HepG2 (cell line): Measurements from ENCODE around the gene PLEKHA5. TPM values are rescaled to one million over a fixed set of nuclear protein-coding genes. Genes with fewer than 3 reads are reported as not detected.

Experiments
- ATAC-seq: fragments of 200-7000 bp; cut with Tn5 transposase; 3 replicates; pipeline ENCODE4 v1.9.1; 2020; ENCODE audit warnings: mild to moderate bottlenecking, moderate library complexity
- BruUV-seq: library from RNA; stranded (reverse); fragments of 400-500 nt; replicated peaks from 2 replicates; lab custom pipeline; 2021; lab: Mats Ljungman, UMichigan
- CTCF ChIA-PET: fragments of 300-600 bp; formaldehyde crosslinking; extraction: SDS; loops from one replicate; lab custom pipeline; 2021; ENCODE audit warnings: low total read pairs, inconsistent platforms, low intra/inter-chr PET ratio; lab: Yijun Ruan, JAX
- POLR2A ChIA-PET: fragments of 350-600 bp; sonication (Branson Sonifier 250); formaldehyde crosslinking; loops from one replicate; lab custom pipeline; 2020; ENCODE audit warnings: antibody characterized with exemption, inconsistent platforms; lab: Yijun Ruan, JAX
- DNase-seq: peaks from one replicate; pipeline ENCODE4 v3.0.0-alpha.2; 2015; ENCODE audit warnings: low spot score
- FAIRE-seq: peaks from 3 replicates; lab custom pipeline; 2011; peaks lifted over from hg19 to GRCh38; lab: Jason Lieb, UNC
- H2AFZ ChIP-seq: one replicate; pipeline ENCODE4 v1.6.1; 2011; ENCODE audit warnings: low read length, inconsistent platforms
- H3K27ac ChIP-seq: fragments of 300-600 bp; 3 replicates; pipeline ENCODE4 v1.8.0; 2011; ENCODE audit warnings: mixed run types, mild to moderate bottlenecking, mixed read lengths, low read length, inconsistent platforms; ENCODE audit not compliant: insufficient read depth; ENCODE audit errors: extremely low read length
- H3K27me3 ChIP-seq, 2 experiments: fragments of 200-600 bp in 1 of 2; 2 replicates in 1 of 2; 3 replicates in 1 of 2; pipeline versions ENCODE4 v1.6.0 to v1.8.0; 2011; ENCODE audit warnings: low read length in 2 of 2, mild to moderate bottlenecking in 2 of 2, moderate library complexity in 2 of 2, inconsistent platforms in 1 of 2; ENCODE audit not compliant: insufficient read depth in 2 of 2, control insufficient read depth in 1 of 2
- H3K36me3 ChIP-seq, 2 experiments: fragments of 200-600 bp in 1 of 2; replicated peaks in 1 of 2; 2 replicates in 1 of 2; 3 replicates in 1 of 2; pipeline versions ENCODE4 v1.5.1 to v1.8.0; 2011; ENCODE audit warnings: low read length in 2 of 2, inconsistent platforms in 1 of 2; ENCODE audit not compliant: insufficient read depth in 2 of 2, control insufficient read depth in 1 of 2
- H3K4me1 ChIP-seq: 2 replicates; pipeline ENCODE4 v1.5.1; 2012; ENCODE audit warnings: low read length, inconsistent platforms; ENCODE audit not compliant: insufficient read depth
- H3K4me2 ChIP-seq: 2 replicates; pipeline ENCODE4 v1.6.0; 2011; ENCODE audit warnings: low read depth, low read length, inconsistent platforms
- H3K4me3 ChIP-seq, 3 experiments: fragments of 200-600 bp in 1 of 3; sonication (generic), shearing (Covaris generic) in 1 of 3; replicated peaks in 1 of 3; 2 replicates each; pipeline ENCODE4 v1.5.1; 2011 to 2016; ENCODE audit warnings: low read length in 3 of 3, inconsistent platforms in 2 of 3, low read depth in 2 of 3, mild to moderate bottlenecking in 2 of 3, control low read depth in 1 of 3, mixed read lengths in 1 of 3; ENCODE audit not compliant: insufficient read depth in 1 of 3
- H3K79me2 ChIP-seq: one replicate; pipeline ENCODE4 v1.6.1; 2011; ENCODE audit warnings: low read length, inconsistent platforms; ENCODE audit not compliant: insufficient read depth
- H3K9ac ChIP-seq: 2 replicates; pipeline ENCODE4 v1.6.0; 2011; ENCODE audit warnings: mild to moderate bottlenecking, low read depth, low read length, inconsistent platforms; ENCODE audit not compliant: insufficient read depth
- H3K9me3 ChIP-seq: 2 replicates; pipeline ENCODE4 v1.5.1; 2012; ENCODE audit warnings: mild to moderate bottlenecking, low read length
- H4K20me1 ChIP-seq: 2 replicates; pipeline ENCODE4 v1.6.0; 2011; ENCODE audit warnings: inconsistent platforms, mild to moderate bottlenecking, low read length, moderate library complexity; ENCODE audit not compliant: insufficient read depth
- PAF1 ChIP-seq: IDR thresholded peaks from 2 replicates; pipeline ENCODE4 v1.6.1; 2016; ENCODE audit warnings: missing genetic modification reagents, missing compliant biosample characterization
- PRPF4 ChIP-seq: fragments of 200-400 bp; formaldehyde crosslinking; IDR thresholded peaks from 2 replicates; pipeline ENCODE4 v1.6.1; 2016; ENCODE audit warnings: low read length, low read depth; ENCODE audit not compliant: poor library complexity, severe bottlenecking
- PTBP1 ChIP-seq: fragments of 200-400 bp; formaldehyde crosslinking; IDR thresholded peaks from 2 replicates; pipeline ENCODE4 v1.6.1; 2018; ENCODE audit warnings: low read length, low read depth; ENCODE audit not compliant: poor library complexity, severe bottlenecking
- RFX5 ChIP-seq: IDR thresholded peaks from 2 replicates; pipeline ENCODE4 v1.6.1; 2011; ENCODE audit warnings: low read depth, low read length, improper control_type of control experiment
- ZNF589 ChIP-seq: sonication (generic); formaldehyde crosslinking; conservative IDR thresholded peaks from 2 replicates; pipeline ENCODE4 v1.8.0; 2022; ENCODE audit warnings: mild to moderate bottlenecking, moderate library complexity, missing genetic modification reagents
- ZNF780A ChIP-seq: sonication (generic); formaldehyde crosslinking; IDR thresholded peaks from 2 replicates; pipeline ENCODE4 v1.8.0; 2022; ENCODE audit warnings: mild to moderate bottlenecking, missing genetic modification reagents, moderate library complexity
- WGBS: methylation state at CpG from one replicate; pipeline ENCODE4 v1.1.6; 2017; ENCODE audit warnings: low lambda C conversion rate; 5-methylcytosine and 5-hydroxymethylcytosine counted together
- in situ Hi-C: cut with HindIII; loops from 2 replicates; pipeline ENCODE4 v1.10.0; 2017; ENCODE audit warnings: low pct_unique_long_range_greater_than_20kb; ENCODE audit not compliant: extremely low pct_ligation_motif_present
- intact Hi-C: fragments of 100-400 bp; cut with micrococcal nuclease; formaldehyde crosslinking; loops from one replicate; pipeline ENCODE4 v1.10.0; 2022; ENCODE audit not compliant: unreplicated experiment
- polyA plus RNA-seq, 8 experiments: library from polyadenylated mRNA; depleted of rRNA in 3 of 8; stranded (reverse) in 7 of 8; unstranded in 1 of 8; fragments of >200 nt; fragmentation: Illumina TruSeq in 4 of 8; extraction: Trizol in 4 of 8; gene quantifications; 2 replicates each; pipeline versions ENCODE4 v1.2.1 to v1.2.3, GENCODE V29; 2011 to 2016; ENCODE audit warnings: low read depth in 4 of 8, missing spikeins in 1 of 8, mixed read lengths in 1 of 8; ENCODE audit not compliant: insufficient read depth in 1 of 8
- total RNA-seq, 5 experiments: library from RNA; depleted of rRNA; stranded (reverse); fragments of >200 nt; fragmentation: Illumina TruSeq; extraction: Trizol; gene quantifications; 2 replicates each; pipeline ENCODE4 v1.2.3, GENCODE V29; 2016; ENCODE audit warnings: low read depth in 1 of 5
- TF ChIP-seq, protein P1 (sequence below): sonication (generic); formaldehyde crosslinking; conservative IDR thresholded peaks from 2 replicates; pipeline ENCODE4 v1.8.0; 2022; ENCODE audit warnings: low read depth, missing genetic modification reagents
- TF ChIP-seq, protein P2 (sequence below): IDR thresholded peaks from 2 replicates; pipeline ENCODE4 v1.6.1; 2016; ENCODE audit warnings: control low read depth
- TF ChIP-seq, protein P3 (sequence below): sonication (generic); formaldehyde crosslinking; IDR thresholded peaks from 2 replicates; pipeline ENCODE4 v1.4.0; 2020; ENCODE audit warnings: missing genetic modification reagents

Gene PLEKHA5
- total and polyA plus RNA-seq, 2 of the 13 experiments (the other 11 are each of a cell fraction or from before 2014, with no cell fraction given) = 4.2 to 15.4 TPM

DNA sequence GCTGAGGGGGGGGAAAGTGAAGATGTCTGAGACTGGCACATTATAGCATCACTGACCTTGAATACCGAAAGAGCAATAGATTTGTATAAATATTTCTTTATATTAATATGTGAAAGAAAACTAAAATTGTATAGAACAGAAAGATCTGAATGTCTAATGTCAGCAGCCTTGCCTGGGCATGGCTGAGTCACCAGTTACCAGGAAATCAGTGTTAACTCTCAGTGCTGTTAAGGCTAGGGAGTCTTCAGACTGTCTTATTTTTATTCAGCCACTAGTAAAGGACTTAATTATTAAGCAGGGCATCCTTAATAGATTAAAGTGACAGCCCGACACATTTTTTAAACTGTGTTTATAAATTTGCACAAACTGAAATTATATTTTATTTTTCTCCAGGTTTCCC, 186.9 kb downstream of the PLEKHA5 start:
- POLR2A ChIA-PET = no interaction called here
- no peak overlapping the region for H3K4me3 ChIP-seq
- H3K27me3 ChIP-seq = no peaks in the 10 kb centered on the region
- H3K4me2 ChIP-seq = no peak overlapping the region
- ATAC-seq (no peak), DNase-seq (no peak), FAIRE-seq (no peak)
- no peak overlapping the region for H3K27ac ChIP-seq
- H3K9ac ChIP-seq = no peak overlapping the region
- BruUV-seq = no TSS peak
- WGBS = 93% methylated on average over 2 of the region's 2 CpGs
- CTCF ChIA-PET = no interaction called here
- no peaks in the 10 kb centered on the region for H4K20me1 ChIP-seq
- H3K36me3 ChIP-seq = no peaks in the 10 kb centered on the region
- no peaks in the 10 kb centered on the region for H3K4me1 ChIP-seq
- in situ Hi-C loops = loop anchor here (25.0 kb wide), 1 partner anchor 454 kb away; no protein-coding TSS in a partner anchor
- intact Hi-C loops = no loop called here
- no peak overlapping the region for H2AFZ ChIP-seq
- no peaks in the 10 kb centered on the region for H3K9me3 ChIP-seq
- TF ChIP-seq, protein P1, sequence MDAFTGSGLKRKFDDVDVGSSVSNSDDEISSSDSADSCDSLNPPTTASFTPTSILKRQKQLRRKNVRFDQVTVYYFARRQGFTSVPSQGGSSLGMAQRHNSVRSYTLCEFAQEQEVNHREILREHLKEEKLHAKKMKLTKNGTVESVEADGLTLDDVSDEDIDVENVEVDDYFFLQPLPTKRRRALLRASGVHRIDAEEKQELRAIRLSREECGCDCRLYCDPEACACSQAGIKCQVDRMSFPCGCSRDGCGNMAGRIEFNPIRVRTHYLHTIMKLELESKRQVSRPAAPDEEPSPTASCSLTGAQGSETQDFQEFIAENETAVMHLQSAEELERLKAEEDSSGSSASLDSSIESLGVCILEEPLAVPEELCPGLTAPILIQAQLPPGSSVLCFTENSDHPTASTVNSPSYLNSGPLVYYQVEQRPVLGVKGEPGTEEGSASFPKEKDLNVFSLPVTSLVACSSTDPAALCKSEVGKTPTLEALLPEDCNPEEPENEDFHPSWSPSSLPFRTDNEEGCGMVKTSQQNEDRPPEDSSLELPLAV (CRISPR knock-in tag) = no peak
- TF ChIP-seq, protein P2, sequence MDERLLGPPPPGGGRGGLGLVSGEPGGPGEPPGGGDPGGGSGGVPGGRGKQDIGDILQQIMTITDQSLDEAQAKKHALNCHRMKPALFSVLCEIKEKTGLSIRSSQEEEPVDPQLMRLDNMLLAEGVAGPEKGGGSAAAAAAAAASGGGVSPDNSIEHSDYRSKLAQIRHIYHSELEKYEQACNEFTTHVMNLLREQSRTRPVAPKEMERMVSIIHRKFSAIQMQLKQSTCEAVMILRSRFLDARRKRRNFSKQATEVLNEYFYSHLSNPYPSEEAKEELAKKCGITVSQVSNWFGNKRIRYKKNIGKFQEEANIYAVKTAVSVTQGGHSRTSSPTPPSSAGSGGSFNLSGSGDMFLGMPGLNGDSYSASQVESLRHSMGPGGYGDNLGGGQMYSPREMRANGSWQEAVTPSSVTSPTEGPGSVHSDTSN (CRISPR knock-in tag) = no peak
- 0 out of 2 replicates have a peak, but pooled peaks have one; percentile 20 for TF ChIP-seq RFX5
- TF ChIP-seq ZNF589 (CRISPR knock-in tag) = no peak
- no peak for TF ChIP-seq PTBP1
- no peaks in the 10 kb centered on the region for H3K79me2 ChIP-seq

DNA sequence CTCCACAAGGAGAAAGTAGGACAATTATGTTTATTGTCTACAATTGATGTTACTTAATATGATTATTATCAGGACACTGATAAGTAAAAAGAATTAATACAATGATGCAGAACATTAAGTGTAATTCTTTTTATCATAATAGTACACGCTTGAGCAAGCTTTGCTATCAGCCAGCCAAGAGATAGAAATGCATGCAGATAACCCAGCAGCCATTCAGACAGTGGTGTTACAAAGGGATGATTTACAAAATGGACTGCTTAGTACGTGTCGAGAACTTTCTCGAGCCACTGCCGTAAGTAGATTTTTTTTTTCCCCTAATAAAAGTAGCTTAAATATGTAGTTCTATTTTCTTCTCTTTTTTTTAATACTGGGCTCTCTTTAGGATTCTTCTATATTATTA, 192.8 kb downstream of the PLEKHA5 start:
- BruUV-seq = no TSS peak
- Histone ChIP-seq H3K4me2 (no peak overlapping the region), H3K79me2 (no peaks in the 10 kb centered on the region), H3K4me1 (no peaks in the 10 kb centered on the region), H3K27ac (no peak overlapping the region), H3K4me3 (no peak overlapping the region), H4K20me1 (no peaks in the 10 kb centered on the region), H2AFZ (no peak overlapping the region), H3K27me3 (no peaks in the 10 kb centered on the region; a peak in 1 of 5 replicates), H3K9ac (no peak overlapping the region), H3K9me3 (no peaks in the 10 kb centered on the region), H3K36me3 (no peaks in the 10 kb centered on the region; a peak in 1 of 5 replicates)
- no peak for DNase-seq
- 98% methylated on average over 5 of the region's 5 CpGs for WGBS
- no peak for ATAC-seq
- intact Hi-C loops (no loop called here), in situ Hi-C loops (loop anchor here (25.0 kb wide), 1 partner anchor 460 kb away; no protein-coding TSS in a partner anchor)
- ChIA-PET POLR2A (no interaction called here), CTCF (no interaction called here)
- TF ChIP-seq PAF1 (CRISPR knock-in tag) (no peak), ZNF780A (CRISPR knock-in tag) (no peak), PRPF4 (no peak)
- TF ChIP-seq, protein P3, sequence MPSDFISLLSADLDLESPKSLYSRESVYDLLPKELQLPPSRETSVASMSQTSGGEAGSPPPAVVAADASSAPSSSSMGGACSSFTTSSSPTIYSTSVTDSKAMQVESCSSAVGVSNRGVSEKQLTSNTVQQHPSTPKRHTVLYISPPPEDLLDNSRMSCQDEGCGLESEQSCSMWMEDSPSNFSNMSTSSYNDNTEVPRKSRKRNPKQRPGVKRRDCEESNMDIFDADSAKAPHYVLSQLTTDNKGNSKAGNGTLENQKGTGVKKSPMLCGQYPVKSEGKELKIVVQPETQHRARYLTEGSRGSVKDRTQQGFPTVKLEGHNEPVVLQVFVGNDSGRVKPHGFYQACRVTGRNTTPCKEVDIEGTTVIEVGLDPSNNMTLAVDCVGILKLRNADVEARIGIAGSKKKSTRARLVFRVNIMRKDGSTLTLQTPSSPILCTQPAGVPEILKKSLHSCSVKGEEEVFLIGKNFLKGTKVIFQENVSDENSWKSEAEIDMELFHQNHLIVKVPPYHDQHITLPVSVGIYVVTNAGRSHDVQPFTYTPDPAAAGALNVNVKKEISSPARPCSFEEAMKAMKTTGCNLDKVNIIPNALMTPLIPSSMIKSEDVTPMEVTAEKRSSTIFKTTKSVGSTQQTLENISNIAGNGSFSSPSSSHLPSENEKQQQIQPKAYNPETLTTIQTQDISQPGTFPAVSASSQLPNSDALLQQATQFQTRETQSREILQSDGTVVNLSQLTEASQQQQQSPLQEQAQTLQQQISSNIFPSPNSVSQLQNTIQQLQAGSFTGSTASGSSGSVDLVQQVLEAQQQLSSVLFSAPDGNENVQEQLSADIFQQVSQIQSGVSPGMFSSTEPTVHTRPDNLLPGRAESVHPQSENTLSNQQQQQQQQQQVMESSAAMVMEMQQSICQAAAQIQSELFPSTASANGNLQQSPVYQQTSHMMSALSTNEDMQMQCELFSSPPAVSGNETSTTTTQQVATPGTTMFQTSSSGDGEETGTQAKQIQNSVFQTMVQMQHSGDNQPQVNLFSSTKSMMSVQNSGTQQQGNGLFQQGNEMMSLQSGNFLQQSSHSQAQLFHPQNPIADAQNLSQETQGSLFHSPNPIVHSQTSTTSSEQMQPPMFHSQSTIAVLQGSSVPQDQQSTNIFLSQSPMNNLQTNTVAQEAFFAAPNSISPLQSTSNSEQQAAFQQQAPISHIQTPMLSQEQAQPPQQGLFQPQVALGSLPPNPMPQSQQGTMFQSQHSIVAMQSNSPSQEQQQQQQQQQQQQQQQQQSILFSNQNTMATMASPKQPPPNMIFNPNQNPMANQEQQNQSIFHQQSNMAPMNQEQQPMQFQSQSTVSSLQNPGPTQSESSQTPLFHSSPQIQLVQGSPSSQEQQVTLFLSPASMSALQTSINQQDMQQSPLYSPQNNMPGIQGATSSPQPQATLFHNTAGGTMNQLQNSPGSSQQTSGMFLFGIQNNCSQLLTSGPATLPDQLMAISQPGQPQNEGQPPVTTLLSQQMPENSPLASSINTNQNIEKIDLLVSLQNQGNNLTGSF (CRISPR knock-in tag) = no peak
- TF ChIP-seq, all 625 proteins: peak for 0
- no peak for FAIRE-seq
